Activated CD4-positive, CD25-positive, alpha-beta regulatory T cell treated with anti-CD3 and anti-CD28 coated beads, Interleukin-2, amount 50 U/mL, for 24 hours (primary cell): Measurements from ENCODE around the gene ATRNL1.
"Not testable (repeated sequence)": the region's sequence is repeated elsewhere in the genome, so short reads cannot be mapped to it uniquely, and the experiment has no call there.

ENCODE experiments used
- ATAC-seq, 2 donors: fragments of 150-1000 bp; cut with Tn5 transposase; one replicate each; pipeline ENCODE4 v1.10.0; 2021; ENCODE audit warnings: mild to moderate bottlenecking in 1 of 2, moderate library complexity in 1 of 2

Gene ATRNL1

GRCh38 chr10:115219203-115219602, 126.0 kb downstream of the ATRNL1 start:
- no peak for ATAC-seq

GRCh38 chr10:115222039-115222438, 128.9 kb downstream of the ATRNL1 start:
- no peak for ATAC-seq

- ATAC-seq = no peak
These were observed 146.6 kb downstream of the ATRNL1 start for GRCh38 chr10:115239761-115240160.

- ATAC-seq = no peak
These were observed 157.6 kb downstream of the ATRNL1 start for GRCh38 chr10:115250784-115251183.

- ATAC-seq = not testable (repeated sequence)
These were observed 160.6 kb downstream of the ATRNL1 start for GRCh38 chr10:115253765-115254164.

GRCh38 chr10:115272482-115272881, 179.3 kb downstream of the ATRNL1 start:
- ATAC-seq = no peak

- ATAC-seq = no peak
These were observed 185.1 kb downstream of the ATRNL1 start for GRCh38 chr10:115278294-115278693.

- no peak for ATAC-seq
These were observed 202.1 kb downstream of the ATRNL1 start for GRCh38 chr10:115295213-115295805.

GRCh38 chr10:115300080-115300479, 206.9 kb downstream of the ATRNL1 start:
- ATAC-seq = no peak

GRCh38 chr10:115319669-115320068, 226.5 kb downstream of the ATRNL1 start:
- ATAC-seq = not testable (repeated sequence)

GRCh38 chr10:115321360-115321759, 228.2 kb downstream of the ATRNL1 start:
- no peak for ATAC-seq

- ATAC-seq = no peak
These were observed 235.2 kb downstream of the ATRNL1 start for GRCh38 chr10:115328331-115328730.

- no peak for ATAC-seq
These were observed 242.2 kb downstream of the ATRNL1 start for GRCh38 chr10:115335366-115335765.

GRCh38 chr10:115355162-115355760, 262.1 kb downstream of the ATRNL1 start:
- ATAC-seq = no peak

- ATAC-seq = not testable (repeated sequence)
These were observed 274.8 kb downstream of the ATRNL1 start for GRCh38 chr10:115367920-115368319.

GRCh38 chr10:115379064-115379463, 285.9 kb downstream of the ATRNL1 start:
- ATAC-seq = no peak

GRCh38 chr10:115384665-115385064, 291.5 kb downstream of the ATRNL1 start:
- ATAC-seq = no peak

- no peak for ATAC-seq
These were observed 297.4 kb downstream of the ATRNL1 start for GRCh38 chr10:115390607-115391006.

GRCh38 chr10:115398026-115398425, 304.9 kb downstream of the ATRNL1 start:
- no peak for ATAC-seq

GRCh38 chr10:115402699-115403098, 309.5 kb downstream of the ATRNL1 start:
- no peak for ATAC-seq

GRCh38 chr10:115405838-115406237, 312.7 kb downstream of the ATRNL1 start:
- ATAC-seq = not testable (repeated sequence)

- no peak for ATAC-seq
These were observed 316.2 kb downstream of the ATRNL1 start for GRCh38 chr10:115409347-115409746.

- no peak for ATAC-seq
These were observed 324.6 kb downstream of the ATRNL1 start for GRCh38 chr10:115417585-115418265.

- no peak for ATAC-seq
These were observed 329.5 kb downstream of the ATRNL1 start for GRCh38 chr10:115422624-115423023.
